ENCODE measurements around the gene UTS2R. TPM values are rescaled to one million over a fixed set of nuclear protein-coding genes. Genes with fewer than 3 reads are reported as not detected.

Gene UTS2R
- total and polyA plus RNA-seq, 8 donors = not detected

GRCh38 chr17:82412535-82413520 is 41.3 kb downstream of the UTS2R start:
- no peak for TF ChIP-seq POLR2A (IDR thresholded peaks at IDR 0.05)
- TF ChIP-seq EP300 (IDR thresholded peaks at IDR 0.05) = no peak
- no peak for TF ChIP-seq CTCF (IDR thresholded peaks at IDR 0.05)
- no peak for TF ChIP-seq POLR2AphosphoS5 (IDR thresholded peaks at IDR 0.05)
- WGBS, 5 donors = 79 to 88% (median 80%) methylated on average over 26 to 29 of the region's 29 CpGs
- intact Hi-C loops (cut with DNase I; ENCODE audit: low total_unique reads) = loop anchor here (5.0 kb wide), 1 partner anchor 61 kb away; no protein-coding TSS in a partner anchor
- peaks cover 0 to 43% (median 31%) of the 10 kb centered on the region in 4 donors for H3K36me3 ChIP-seq
- peak in 1 of 2 donors; percentile 48 for DNase-seq
- no peaks in the 10 kb centered on the region for H3K27me3 ChIP-seq
- H3K9me3 ChIP-seq = no peaks in the 10 kb centered on the region
- no peak overlapping the region for H3K4me3 ChIP-seq
- H3K27ac ChIP-seq = no peak overlapping the region
- peaks cover 4 to 19% (median 15%) of the 10 kb centered on the region in 4 donors for H3K4me1 ChIP-seq

GRCh38 chr17:82414548-82415281 is 43.1 kb downstream of the UTS2R start:
- H3K27ac ChIP-seq = no peak overlapping the region
- no peaks in the 10 kb centered on the region for H3K9me3 ChIP-seq
- no peaks in the 10 kb centered on the region for H3K27me3 ChIP-seq
- H3K36me3 ChIP-seq = peaks cover 0 to 27% (median 18%) of the 10 kb centered on the region in 4 donors
- WGBS, 5 donors = 29 to 37% (median 29%) methylated on average over 37 to 38 of the region's 38 CpGs
- peaks cover 6 to 31% (median 25%) of the 10 kb centered on the region in 4 donors for H3K4me1 ChIP-seq
- intact Hi-C loops (cut with DNase I; ENCODE audit: low total_unique reads) = loop anchor here (5.0 kb wide), 1 partner anchor 62 kb away; no protein-coding TSS in a partner anchor
- DNase-seq = peak; percentile 72 to 92
- TF ChIP-seq POLR2A (IDR thresholded peaks at IDR 0.05) (no peak), CTCF (IDR thresholded peaks at IDR 0.05) (peak in 4 of 7 experiments; percentile 3 to 55 (median 51)), EP300 (IDR thresholded peaks at IDR 0.05) (no peak)
- H3K4me3 ChIP-seq = no peak overlapping the region

- Histone ChIP-seq H3K27ac (no peak overlapping the region), H3K4me3 (no peak overlapping the region), H3K4me1 (peaks cover 6 to 37% (median 27%) of the 10 kb centered on the region in 4 donors), H3K9me3 (no peaks in the 10 kb centered on the region), H3K27me3 (no peaks in the 10 kb centered on the region), H3K36me3 (peaks cover 0 to 27% (median 14%) of the 10 kb centered on the region in 4 donors)
- TF ChIP-seq CTCF (IDR thresholded peaks at IDR 0.05) = no peak
- TF ChIP-seq EP300 (IDR thresholded peaks at IDR 0.05) = no peak
- no peak for TF ChIP-seq POLR2A (IDR thresholded peaks at IDR 0.05)
- no peak for TF ChIP-seq POLR2AphosphoS5 (IDR thresholded peaks at IDR 0.05)
- intact Hi-C loops (cut with DNase I; ENCODE audit: low total_unique reads) = no loop called here
- 91 to 97% (median 94%) methylated on average over 21 to 26 of the region's 26 CpGs for WGBS, 5 donors
- no peak for DNase-seq
Measured at GRCh38 chr17:82415336-82415735, 43.8 kb downstream of the UTS2R start.

- Histone ChIP-seq H3K4me1 (peaks cover 6 to 37% (median 27%) of the 10 kb centered on the region in 4 donors), H3K4me3 (no peak overlapping the region), H3K36me3 (peaks cover 0 to 27% (median 17%) of the 10 kb centered on the region in 4 donors), H3K27ac (no peak overlapping the region), H3K9me3 (no peaks in the 10 kb centered on the region), H3K27me3 (no peaks in the 10 kb centered on the region)
- intact Hi-C loops (cut with DNase I; ENCODE audit: low total_unique reads) = no loop called here
- no peak for DNase-seq
- TF ChIP-seq EP300 (IDR thresholded peaks at IDR 0.05) (no peak), CTCF (IDR thresholded peaks at IDR 0.05) (no peak), POLR2A (IDR thresholded peaks at IDR 0.05) (no peak), POLR2AphosphoS5 (IDR thresholded peaks at IDR 0.05) (no peak)
- WGBS, 5 donors = 90 to 98% (median 96%) methylated on average over 9 of the region's 9 CpGs
Measured at GRCh38 chr17:82415786-82416185, 44.2 kb downstream of the UTS2R start.

Measured in stomach (tissue), 9 donors.